ENCODE measurements around the gene GABARAPL1.

DNA sequence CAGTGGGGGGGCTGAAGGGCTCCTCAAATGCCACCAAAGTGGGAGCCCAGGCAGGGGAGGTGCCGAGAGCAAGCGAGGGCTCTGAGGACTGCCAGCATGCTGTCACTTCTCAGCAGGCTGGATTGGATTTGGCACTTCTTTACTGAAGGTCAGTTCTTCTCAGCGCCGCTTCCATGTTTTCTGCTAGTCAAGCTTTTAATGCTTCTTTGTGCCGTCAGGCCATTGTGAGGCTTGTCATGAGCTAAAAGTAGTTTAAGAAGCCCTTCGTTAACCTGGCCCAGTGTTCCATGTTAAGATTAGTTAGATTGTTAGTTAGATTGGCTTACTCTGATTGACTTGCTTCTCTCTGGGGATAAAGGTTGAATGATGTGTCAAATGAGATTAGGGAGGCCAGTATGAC, 13.4 kb downstream of the GABARAPL1 start:
- TF ChIP-seq ZFP1 (CRISPR knock-in tag; IDR thresholded peaks at IDR 0.05) (no peak), CTCF (CRISPR knock-in tag; IDR thresholded peaks at IDR 0.05) (no peak), ZNF121 (CRISPR knock-in tag; IDR thresholded peaks at IDR 0.05) (no peak), SRY (CRISPR knock-in tag; IDR thresholded peaks at IDR 0.05) (no peak), ATF5 (CRISPR knock-in tag; IDR thresholded peaks at IDR 0.05; ENCODE audit: low read depth) (no peak), ZNF317 (CRISPR knock-in tag; IDR thresholded peaks at IDR 0.05) (no peak), POLR2AphosphoS5 (IDR thresholded peaks at IDR 0.05; ENCODE audit: low read depth, low read length) (no peak)
